Measurements from ENCODE around the gene CCDC124.
"Not testable (repeated sequence)": the region's sequence is repeated elsewhere in the genome, so short reads cannot be mapped to it uniquely, and the experiment has no call there.

The CCDC124 gene

DNA sequence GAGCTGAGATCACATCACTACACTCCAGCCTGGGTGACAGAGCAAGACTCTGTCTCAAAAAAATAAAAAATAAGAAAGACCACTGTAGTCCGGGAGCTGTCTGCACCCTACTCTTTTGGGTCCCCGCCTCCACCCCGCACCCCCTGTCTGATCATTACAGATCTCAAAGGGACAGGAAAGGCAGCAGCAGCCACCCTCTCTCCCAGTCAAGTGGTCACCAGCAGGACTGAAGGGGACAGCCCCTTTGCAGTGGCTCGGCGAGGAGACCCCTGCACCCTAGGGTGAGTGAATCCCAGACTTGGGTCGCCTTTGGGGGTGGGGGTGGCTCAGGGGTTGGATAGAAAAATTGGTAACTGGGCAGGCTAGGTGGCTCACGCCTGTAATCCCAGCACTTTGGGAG is 21.6 kb downstream of the CCDC124 start:
- DNase-seq: no peak

DNA sequence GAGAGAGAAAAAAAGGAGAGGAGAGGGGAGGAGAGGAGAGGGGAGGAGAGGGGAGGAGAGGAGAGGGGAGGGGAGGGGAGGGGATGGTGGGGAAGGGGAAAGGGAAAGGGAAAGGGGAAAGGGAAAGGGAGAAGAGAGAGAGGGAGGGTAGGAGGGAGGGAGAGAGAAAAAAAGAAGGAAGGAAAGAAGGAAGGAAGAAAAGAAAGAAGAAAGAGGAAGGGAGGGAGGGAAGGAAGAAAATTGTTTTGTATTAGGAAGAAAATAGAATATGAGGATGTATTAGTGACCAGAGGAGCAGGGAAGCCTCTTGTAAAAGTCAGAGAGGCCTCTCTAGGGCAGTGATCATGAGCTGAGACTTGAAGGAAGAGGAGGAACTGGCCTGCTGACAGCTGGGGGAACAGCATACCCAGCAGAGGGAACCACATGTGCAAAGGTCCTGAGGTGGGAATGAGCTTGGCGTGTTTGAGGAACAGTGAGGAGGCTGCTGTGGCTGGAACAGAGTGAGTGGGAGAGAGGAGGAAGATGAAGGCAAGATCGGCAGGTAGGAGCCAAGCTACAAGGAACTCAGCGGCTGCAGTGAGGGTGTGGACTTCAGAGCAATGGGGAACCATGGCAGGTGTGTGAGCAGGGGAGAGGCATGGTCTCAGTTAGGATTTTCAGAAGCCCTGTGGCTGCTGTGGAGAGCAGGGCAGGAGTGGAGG is 24.5 kb downstream of the CCDC124 start:
- DNase-seq: no peak

DNA sequence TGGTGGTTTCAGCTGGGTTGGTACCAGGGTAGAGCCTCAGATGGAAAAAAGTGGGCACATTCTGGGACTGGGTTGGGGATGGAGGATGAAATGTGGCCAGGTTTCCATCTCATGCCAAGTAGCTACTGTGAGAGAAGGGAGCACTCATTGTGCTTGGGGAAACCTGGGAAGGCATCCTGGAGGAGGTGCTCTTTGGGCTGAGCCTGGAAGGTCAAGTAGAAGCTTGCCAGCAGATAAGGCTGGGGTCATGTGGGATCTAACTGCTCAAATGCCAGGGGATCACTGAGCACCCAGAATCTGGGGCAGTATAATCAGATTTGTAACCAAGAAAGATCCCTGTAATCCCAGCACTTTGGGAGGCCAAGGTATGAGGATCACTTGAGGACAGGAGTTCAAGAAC is 25.1 kb downstream of the CCDC124 start:
- no peak for DNase-seq

DNA sequence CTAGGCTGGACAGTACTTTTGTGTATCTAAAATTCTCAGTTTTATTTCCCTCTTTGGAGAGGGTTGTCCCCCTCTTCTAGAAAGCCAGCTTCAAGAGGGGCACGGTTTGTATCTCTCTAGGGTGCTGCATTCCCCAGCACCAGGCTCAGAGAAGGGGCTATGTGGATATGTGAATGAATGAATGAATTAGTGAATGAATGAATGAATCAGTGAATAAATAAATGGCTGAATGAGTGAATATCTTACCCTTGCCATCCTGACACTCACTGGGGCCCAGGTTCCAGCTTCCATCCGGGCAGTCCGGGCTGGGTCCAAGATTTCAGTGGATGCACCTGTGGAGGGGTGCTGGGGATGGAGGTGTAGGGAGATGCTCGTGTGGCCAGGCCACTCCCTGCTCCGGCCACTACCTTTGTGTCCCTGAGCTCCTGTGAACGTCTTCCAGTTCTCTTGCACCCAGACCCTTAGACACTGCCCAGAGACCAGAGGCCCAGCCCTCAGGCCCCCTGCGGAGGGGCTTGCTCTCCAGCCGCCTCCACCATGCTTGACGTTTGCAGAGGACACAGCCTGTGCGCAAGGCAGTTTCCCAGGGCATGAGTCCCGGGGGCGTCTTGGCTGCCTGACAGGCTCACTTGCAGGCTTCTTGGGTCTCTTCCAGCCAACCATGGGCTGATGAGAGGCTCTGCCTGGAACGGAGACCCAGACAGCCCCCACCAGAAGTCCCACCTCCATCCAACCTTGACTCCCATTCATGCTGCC is 31.3 kb downstream of the CCDC124 start:
- DNase-seq: no peak

DNA sequence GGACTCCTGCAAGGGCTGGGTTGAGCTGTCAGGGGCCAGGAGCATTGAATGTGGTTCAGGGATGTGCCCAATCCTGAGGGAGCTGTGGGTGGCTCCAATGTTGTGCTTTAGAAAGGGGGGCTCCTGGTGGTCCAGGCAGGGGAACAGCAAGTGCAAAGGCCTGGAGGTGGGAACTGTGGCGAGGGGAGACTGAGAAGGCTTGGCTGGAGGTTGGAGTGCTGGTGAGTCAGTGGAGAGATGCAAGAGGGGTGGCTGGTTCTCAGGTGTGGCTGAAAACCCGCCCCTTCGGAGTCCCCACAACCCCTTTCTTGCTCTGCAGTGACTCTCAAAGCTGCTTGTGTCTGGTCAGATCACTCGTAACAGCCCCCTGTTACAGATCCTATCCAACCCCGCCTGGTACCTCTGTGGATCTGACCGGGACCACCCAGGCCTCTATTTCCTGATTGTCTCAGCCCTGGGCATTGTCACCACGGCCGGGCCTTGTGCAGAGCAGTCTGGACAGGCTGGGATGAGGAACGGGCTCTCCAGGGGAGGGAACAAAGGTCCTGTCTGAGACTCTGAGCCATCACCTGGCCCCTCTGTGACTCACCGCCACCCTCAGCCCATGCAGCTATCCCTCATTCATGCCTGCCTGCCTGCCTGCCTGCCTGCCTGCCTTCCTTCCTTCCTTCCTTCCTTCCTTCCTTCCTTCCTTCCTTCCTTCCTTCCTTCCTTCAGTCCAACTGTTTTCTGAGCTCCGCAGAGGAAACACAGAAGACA is 32.7 kb downstream of the CCDC124 start:
- DNase-seq: no peak

DNA sequence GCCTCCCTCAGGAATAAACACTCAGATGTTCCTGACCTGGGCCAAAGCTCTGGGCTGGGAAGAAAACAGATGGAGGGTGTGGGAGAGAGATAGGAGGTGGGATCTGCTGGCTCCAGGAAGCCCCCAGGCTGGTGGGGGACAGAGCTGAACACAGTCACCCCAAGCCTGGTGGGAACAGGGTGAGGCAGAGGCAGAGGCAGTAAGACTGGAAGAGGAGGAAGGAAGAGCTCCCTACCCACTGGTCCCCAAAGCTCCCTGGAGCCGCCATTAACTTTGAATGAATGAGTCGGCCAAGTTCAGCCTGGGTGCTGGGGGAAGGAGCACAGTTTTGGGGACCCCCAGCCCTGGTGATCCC is 33.3 kb downstream of the CCDC124 start:
- DNase-seq: no peak

DNA sequence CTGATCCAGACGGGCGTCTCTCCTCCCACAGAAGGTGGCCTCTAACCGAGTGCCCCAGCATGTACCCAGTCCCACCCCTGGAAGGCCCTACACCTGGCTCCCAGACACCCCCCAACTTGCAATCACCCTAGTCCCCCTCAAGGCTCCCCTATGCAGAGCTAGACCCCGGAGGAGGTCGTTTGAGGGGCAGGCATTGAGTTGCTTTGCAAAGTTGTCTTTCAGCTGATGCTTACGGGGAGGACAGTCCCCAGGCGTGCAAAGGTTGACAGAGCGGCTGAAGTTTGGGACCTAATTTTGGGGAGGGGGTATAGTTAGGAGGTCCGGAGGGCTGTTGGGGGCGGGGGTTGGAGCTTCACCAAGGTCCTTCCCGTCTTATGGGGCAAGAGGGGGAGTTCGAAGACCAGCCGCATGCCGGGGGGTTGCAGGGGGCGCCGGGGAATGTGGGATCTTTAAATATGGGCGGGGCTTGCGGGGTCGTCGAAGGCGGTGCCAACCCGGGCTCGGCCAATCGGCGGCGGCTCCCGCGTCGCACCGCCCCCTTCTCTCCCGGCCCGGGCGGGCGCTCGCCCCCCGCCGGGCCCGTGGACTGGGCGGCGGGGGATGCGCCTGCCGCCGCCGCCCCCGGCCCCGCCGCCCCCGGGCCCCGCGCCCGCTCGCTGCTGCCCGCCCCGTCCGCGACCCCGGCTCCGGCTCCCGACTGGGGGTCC is 33.9 kb downstream of the CCDC124 start, which contains the start of gene KCNN1:
Gene KCNN1 (plus strand): TSS at position 558 of the 707 bp plus-strand sequence. CDS start 6,782 bp downstream, outside the sequence.
- no peak for DNase-seq

DNA sequence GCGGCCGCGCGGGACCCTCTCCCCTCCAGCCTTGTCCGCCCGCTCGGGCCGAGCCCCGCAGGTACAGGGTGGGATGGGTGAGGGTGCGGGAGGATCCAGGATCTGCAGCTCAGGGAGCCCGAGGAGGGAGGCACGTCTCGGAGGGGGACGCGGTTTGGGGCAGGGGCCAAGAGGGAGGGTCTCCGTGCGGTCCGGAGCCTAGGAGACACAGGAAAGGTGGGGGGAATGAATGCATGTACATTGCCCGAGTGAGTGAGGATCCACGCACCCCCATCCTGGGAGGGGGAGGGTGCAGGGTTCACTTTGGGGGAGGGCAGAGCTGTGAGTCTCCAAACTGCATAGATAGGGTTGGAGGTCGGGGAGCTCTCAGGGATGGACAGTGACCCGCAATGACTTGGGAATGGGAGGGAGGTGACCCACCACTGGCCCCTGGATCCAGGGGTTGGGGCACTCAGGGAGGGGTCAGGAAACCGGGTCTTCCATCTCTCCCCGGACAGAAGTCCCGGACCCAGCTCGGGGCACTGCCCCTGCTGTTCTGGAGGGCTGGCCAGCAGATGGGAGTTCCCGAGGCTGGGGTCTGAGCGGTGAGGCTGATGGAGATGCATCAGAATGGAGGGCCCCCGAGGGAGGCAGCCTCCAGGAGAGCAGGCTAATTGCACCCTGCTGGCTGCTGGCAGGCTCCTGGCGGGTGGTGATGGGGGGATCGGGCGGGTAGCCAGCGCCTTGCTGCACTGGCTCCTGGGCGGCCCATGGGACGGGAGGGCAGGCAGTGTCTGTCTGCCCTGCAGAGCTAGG is 34.6 kb downstream of the CCDC124 start:
- DNase-seq: peak; percentile 16

DNA sequence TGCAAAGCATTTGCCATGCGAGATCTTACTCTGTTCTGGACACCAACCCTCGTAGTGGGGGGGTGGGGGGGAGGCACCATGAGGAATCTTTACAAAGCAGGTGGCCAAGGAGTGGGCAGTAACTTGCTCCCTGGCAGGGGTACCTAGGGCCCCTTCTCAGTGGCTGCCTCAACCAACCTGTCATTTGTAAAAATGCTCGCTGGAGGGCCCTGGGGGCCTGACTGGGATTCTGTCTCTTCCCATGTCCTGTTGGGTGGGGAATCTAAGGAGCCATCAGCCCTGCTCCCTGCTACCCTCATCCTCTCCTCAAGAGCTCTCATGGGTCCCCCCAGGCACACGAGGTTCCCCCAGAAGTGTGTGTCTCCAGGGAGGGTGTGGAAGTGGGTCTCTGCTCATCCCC is 35.5 kb downstream of the CCDC124 start:
- no peak for DNase-seq

DNA sequence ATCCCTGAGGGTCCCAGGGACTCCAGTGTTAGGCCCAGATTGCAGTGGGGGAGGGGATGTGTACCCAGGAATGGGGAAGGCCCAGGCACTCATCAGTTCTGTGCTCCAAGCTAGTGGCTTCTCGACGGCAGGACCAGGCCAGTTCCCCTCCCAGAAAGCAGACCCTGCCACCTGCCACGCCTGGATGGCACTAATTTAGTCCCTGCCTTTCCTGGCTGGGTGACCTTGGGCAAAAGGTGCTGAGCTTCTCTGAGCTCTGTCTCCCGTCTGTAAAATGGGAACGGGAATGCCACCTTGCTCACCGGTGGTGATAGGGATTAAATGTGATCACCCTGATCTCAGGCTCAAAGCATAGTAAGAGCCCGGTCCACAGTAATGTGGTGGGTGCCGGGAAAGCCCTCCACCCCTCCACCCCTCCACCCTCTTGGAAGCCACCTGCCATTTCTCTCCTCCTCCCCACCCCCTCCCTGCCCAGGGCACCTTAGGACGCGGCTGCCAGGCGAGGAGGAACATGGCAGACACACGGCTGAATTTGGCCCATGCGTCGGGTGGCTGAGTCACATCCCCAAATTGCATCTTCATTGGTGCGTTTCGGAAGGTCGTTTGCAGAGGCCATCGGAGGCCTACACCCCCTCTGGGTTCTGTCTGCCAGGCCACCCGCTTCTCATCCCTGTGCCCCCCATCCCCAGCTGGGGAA is 36.4 kb downstream of the CCDC124 start:
- DNase-seq: no peak

DNA sequence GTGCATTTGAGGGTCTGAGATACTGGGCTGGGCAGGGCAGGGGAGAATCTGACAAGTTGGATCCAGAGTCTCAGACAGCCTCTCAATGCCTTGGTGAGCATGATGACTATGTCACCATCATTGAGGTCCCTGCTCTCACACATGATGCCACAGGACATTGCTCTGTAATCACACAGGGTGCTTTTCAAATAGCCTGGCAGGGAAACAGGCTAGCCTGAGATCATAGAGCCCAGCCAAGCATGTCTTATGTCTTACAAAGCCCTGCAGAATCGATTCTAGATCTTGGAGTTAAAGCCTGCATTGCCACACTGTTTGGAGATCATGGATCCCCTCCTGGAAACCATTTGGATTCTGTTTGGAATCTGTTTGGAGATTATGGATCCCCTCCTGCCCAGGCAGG is 39.4 kb downstream of the CCDC124 start:
- DNase-seq: no peak

DNA sequence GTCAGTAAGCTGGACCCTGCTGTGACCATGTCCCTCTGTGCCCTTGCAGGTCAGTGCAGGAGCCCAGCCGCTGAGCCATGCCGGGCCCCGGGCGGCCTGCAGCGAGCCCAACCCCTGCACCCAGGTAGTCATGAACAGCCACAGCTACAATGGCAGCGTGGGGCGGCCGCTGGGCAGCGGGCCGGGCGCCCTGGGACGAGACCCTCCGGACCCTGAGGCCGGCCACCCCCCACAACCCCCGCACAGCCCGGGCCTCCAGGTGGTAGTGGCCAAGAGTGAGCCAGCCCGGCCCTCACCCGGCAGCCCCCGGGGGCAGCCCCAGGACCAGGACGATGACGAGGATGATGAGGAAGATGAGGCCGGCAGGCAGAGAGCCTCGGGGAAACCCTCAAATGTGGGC is 40.9 kb downstream of the CCDC124 start:
- no peak for DNase-seq

DNA sequence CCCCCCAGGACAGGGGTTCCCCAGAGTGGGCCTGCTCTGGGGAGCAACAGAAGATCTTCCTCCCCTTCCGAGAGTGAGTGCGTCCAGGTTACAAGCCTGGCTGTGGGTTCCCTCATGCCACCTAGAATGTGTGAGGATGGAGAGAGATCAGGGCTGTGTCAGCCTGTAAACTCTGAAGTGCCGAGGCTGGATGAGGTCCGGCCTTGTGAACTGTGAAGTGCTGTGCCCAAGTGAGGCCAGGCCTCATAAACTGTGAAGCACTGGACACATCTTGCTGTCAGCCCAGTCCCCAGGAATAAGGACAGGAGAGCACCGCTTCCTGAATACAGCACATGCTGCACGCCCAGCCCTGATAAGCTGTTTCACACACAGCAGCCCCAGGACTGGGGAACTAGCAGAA is 41.7 kb downstream of the CCDC124 start:
- DNase-seq: no peak

DNA sequence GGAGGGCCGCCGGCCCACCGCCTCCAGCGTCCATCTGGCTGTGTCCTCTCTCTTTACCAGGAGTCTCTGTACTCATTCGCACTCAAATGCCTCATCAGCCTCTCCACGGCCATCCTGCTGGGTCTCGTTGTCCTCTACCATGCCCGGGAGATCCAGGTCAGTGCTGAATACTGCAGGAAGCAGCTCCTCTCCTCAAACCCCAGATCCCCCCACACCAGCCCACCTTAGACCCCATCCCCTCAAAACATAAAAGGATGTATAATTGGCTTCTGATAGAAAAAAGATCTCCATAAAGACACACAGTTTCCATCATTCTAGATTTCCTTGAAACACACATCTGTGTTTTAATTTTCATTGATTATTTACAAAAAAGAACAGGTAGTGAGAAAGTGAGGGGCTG is 42.2 kb downstream of the CCDC124 start:
- DNase-seq: no peak

DNA sequence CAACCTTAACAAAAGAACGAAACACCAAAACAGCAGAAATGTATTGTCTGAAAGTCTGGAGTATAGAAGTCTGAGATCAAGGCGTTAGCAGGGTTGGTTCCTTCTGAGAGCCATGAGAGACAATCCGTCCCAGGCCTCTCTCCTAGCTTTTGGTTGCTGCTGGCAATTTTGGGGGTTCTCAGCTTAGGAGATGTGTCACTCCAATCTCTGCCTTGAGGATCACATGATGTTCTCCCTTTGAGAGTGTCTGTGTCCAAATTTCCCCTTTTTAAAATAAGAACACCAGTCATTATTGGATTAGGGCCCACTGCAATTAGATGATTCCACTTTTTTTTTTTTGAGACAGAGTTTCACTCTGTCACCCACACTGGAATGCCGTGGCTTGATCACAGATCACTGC is 44.2 kb downstream of the CCDC124 start:
- DNase-seq: no peak

DNA sequence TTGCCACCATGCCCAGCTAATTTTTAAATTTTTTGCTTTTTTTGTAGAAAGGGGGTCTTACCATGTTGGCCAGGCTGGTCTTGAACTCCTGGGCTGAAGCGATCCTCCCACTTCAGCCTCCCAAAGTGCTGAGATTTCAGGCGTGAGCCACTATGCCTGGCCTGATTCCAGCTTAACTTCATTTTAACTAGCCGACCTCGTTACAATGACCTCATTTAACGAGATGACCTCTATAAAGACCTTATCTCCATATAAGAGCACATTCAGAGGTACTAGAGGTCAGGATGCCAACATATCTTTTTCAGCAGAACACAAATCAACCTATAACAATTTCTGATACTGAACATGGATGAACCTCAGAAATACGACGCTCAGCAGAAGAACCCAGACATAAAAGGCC is 44.7 kb downstream of the CCDC124 start:
- DNase-seq: no peak

DNA sequence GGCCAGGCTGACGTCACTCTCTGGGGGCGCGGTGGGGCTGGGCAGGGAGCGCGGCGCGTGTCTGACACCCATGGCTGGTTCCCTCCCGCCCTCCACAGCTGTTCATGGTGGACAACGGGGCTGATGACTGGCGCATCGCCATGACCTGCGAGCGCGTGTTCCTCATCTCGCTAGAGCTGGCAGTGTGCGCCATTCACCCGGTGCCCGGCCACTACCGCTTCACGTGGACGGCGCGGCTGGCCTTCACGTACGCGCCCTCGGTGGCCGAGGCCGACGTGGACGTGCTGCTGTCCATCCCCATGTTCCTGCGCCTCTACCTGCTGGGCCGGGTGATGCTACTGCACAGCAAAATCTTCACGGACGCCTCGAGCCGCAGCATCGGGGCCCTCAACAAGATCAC is 48.8 kb downstream of the CCDC124 start:
- no peak for DNase-seq

DNA sequence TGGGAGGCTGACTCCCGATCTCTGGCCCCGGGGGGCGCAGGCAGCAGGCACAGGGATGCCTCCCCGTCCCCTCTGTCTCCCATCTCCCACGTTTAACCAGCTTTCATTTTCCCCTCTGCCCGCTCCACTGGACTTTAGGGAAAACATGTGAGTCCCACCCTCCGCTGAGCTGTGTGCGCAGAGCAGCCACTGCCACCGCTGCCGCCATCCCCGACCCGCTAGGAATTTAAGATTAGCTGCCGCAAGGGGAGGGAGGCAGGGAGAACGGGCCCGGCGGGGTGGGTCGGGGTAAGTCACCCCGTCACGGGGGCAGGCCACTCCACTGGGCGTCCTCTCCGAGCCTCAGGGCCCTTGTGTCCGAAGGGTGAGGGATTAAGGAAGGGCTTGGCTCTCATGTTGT is 49.6 kb downstream of the CCDC124 start:
- DNase-seq: no peak

DNA sequence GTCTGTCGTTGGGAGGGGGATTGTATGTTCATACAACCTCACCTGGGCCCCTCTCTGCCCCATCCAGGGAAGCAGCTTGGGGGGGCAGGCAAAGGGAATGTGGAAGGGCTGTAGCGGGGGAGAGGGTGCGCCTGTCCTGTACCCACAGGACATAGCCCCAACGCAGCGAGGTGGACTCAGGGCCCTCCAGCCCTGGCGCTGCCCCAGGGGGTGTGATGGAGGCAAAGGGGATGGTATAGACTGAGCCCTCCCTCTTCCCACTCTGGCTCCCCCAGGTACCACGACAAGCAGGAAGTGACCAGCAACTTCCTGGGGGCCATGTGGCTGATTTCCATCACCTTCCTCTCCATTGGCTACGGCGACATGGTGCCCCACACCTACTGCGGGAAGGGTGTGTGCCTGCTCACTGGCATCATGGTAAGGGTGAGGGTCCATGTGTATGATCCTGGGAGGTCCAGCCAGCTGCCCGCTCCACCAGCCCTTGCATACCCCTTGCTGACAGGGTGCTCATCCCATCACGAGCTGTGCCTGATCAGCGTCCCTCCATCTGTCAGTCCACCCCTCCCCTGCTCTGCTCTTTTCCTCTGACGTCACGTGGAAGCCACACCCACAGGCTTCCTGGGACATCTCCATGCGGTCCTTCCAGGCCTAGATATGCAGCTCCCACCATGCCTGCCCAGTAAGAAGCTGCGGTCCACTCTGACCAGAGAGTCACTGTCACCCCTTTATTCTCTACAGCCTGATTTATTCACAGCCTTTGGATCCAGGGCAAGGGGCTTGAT is 52.4 kb downstream of the CCDC124 start:
- DNase-seq: no peak

DNA sequence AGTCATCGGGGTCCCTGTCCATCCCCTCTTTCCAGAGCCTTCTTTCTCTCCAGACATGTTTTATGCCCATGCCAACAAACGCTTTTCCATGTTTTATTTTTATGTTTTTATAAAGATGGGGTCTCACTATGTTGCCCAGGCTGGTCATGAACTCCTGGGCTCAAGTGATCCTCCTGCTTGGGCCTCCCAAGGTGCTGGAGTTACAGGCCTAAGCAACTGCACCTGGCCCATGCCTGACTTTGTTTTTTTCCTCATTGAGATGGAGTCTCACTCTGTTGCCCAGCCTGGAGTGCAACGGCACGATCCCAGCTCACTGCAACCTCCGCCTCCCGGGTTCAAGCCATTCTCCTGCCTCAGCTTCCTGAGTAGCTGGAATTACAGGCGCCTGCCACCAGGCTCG is 53.8 kb downstream of the CCDC124 start:
- not testable (repeated sequence) for DNase-seq

DNA sequence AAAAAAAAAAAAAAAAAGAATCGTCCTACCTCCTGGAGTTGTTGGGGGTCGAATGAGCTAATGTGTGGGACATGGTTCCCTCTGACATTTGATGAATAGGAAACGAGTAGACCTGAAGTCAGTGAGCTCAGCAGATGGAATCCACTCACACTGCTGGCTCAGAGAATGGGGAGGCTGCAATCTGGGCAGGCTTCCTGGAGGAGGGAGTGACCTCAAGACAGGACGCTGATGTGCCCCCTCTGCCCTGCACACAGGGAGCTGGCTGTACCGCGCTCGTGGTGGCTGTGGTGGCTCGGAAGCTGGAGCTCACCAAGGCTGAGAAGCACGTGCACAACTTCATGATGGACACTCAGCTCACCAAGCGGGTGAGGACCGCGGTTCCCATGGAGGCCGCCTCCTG is 55.3 kb downstream of the CCDC124 start:
- no peak for DNase-seq
